GM12872 (cell line): ENCODE measurements around the gene CCDC12.

Source experiments
- TF ChIP-seq, protein P1 (sequence below): IDR thresholded peaks from 3 replicates; pipeline ENCODE4 v1.5.1; 2011; ENCODE audit warnings: low read depth, mild to moderate bottlenecking, low read length, moderate library complexity; ENCODE audit not compliant: insufficient read depth

The CCDC12 gene

GRCh38 chr3:46922871-46923558 lies 53.5 kb downstream of the CCDC12 start:
- TF ChIP-seq, protein P1, sequence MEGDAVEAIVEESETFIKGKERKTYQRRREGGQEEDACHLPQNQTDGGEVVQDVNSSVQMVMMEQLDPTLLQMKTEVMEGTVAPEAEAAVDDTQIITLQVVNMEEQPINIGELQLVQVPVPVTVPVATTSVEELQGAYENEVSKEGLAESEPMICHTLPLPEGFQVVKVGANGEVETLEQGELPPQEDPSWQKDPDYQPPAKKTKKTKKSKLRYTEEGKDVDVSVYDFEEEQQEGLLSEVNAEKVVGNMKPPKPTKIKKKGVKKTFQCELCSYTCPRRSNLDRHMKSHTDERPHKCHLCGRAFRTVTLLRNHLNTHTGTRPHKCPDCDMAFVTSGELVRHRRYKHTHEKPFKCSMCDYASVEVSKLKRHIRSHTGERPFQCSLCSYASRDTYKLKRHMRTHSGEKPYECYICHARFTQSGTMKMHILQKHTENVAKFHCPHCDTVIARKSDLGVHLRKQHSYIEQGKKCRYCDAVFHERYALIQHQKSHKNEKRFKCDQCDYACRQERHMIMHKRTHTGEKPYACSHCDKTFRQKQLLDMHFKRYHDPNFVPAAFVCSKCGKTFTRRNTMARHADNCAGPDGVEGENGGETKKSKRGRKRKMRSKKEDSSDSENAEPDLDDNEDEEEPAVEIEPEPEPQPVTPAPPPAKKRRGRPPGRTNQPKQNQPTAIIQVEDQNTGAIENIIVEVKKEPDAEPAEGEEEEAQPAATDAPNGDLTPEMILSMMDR = no peak

DNA sequence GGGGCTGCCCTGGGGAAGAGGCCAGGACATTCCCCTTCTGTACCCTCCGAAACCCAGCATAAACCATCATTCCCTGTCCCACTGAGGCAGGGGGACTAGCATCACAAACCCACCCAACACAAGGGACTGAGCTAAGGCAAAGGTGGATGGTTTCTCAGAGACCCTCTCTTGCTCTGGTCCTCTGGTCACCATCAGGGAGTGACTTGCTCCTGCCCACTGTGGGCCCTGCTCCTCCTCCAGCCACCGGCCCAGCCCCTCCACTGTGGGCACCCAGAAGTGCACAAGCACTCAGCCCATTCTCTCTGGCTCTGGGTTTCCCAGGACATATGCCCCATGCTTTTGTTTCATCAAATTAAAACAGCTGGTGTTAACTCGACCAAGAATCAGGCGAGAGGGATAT lies 54.1 kb downstream of the CCDC12 start:
- TF ChIP-seq, protein P1 = no peak

DNA sequence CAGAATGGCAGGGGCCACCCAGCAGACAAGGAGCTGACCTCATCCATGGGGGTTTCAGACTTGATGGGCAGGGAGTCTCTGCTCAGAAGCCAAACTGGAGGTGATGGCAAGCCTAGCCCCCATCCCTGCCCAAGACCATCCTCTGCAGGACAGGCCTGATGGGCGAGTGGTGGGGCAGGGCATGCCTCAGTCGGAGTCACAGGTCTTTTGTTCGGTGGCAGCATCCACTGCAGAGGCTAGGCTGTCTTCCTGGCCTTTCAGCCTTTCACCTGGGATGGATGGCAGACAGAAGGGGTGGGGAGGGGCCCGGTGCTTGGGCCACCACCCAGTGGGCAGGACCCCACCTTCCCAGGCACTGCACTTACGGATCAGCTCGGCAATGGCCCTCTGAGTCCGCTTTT lies 54.7 kb downstream of the CCDC12 start:
- TF ChIP-seq, protein P1 = no peak

- TF ChIP-seq, protein P1 = no peak
These were observed 55.5 kb downstream of the CCDC12 start for GRCh38 chr3:46921041-46921440.

GRCh38 chr3:46918634-46919033 lies 57.9 kb downstream of the CCDC12 start:
- TF ChIP-seq, protein P1 = no peak

DNA sequence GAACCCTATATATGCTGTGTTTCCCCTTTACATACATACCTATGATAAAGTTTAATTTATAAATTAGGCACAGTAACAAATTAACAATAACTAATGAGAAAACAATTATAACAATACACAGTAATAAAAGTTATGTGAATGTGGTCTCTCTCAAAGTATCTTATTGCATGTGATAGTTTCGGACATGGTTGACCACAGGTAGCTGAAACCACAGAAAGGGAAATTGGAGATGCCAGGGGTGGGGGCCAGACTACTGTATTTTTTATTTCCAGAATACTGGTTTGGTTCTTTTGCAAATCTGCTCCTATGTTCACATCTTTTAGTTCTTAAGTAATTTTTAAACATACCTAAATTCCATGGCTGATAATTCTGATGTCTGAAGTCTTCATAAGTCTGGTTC lies 58.3 kb downstream of the CCDC12 start:
- TF ChIP-seq, protein P1 = no peak

DNA sequence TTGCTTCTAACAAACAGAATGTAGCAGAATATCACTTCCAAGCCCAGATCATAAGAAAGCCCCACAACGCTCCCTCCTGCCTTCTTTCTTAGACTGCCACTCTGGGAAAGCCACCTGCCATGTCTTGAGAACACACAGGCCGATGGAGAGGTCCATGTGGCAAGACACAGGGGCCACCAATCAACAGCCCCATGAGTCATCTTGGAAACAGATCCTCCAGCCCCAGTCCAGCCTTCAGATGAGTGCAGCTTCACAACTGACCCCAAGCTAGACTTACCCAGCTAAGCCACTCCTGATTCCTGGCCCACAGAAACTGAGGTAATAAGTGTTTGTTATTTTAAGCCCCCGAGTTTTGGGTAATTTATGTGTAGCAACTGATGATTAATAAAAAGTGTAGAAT lies 59.3 kb downstream of the CCDC12 start:
- TF ChIP-seq, protein P1 = no peak
